ENCODE results near the gene NOX4. TPM values are rescaled to one million over a fixed set of nuclear protein-coding genes. Genes with fewer than 3 reads are reported as not detected.

The NOX4 gene
- total and polyA plus RNA-seq, 9 of the 15 experiments (the other 6 are each of a cell fraction or from before 2014, with no cell fraction given), result not detected

GRCh38 chr11:89521294-89521693, 30.1 kb upstream of the NOX4 start (continued):
- TF ChIP-seq NELFE (IDR thresholded peaks at IDR 0.05; ENCODE audit: insufficient read depth, insufficient read length) (no peak), ZNF347 (CRISPR knock-in tag; IDR thresholded peaks at IDR 0.05; ENCODE audit: low read depth) (no peak)

GRCh38 chr11:89516496-89516895, 25.3 kb upstream of the NOX4 start:
- Histone ChIP-seq H2AFZ (ENCODE audit: low read depth, low read length) (no peak overlapping the region), H3K27me3 (ENCODE audit: control insufficient read depth in 2 of 2, insufficient read depth in 2 of 2, low read length in 2 of 2) (no peaks in the 10 kb centered on the region), H3K9me1 (ENCODE audit: control insufficient read depth, insufficient read depth, low read length) (no peaks in the 10 kb centered on the region), H3K27ac (ENCODE audit: extremely low read depth, low read depth, low read length) (no peak overlapping the region), H3K9ac (ENCODE audit: insufficient read depth in 1 of 2, low read depth in 2 of 2, low read length in 2 of 2) (no peak overlapping the region), H4K20me1 (replicated peaks; ENCODE audit: control insufficient read depth, insufficient read depth, low read length) (no peaks in the 10 kb centered on the region), H3K79me2 (ENCODE audit: control insufficient read depth, insufficient read depth, low read length) (no peaks in the 10 kb centered on the region), H3K9me3 (replicated peaks; ENCODE audit: control insufficient read depth, insufficient read depth, low read depth, low read length) (no peaks in the 10 kb centered on the region; the same call in 1 of the 2 replicates), H3K4me1 (replicated peaks in 1 of 2; ENCODE audit: control insufficient read depth in 2 of 2, insufficient read depth in 2 of 2, low read length in 2 of 2) (no peaks in the 10 kb centered on the region), H3K4me2 (ENCODE audit: insufficient read depth, low read length) (no peak overlapping the region), H3K4me3 (no peak overlapping the region), H3K36me3 (ENCODE audit: control insufficient read depth, insufficient read depth, low read length) (no peaks in the 10 kb centered on the region)
- whole genome bisulfite sequencing (ENCODE audit: insufficient coverage, low coverage, missing lambda C conversion rate), result 0% methylated on average over 2 of the region's 2 CpGs
- no peak for TF ChIP-seq STAT5A (IDR thresholded peaks at IDR 0.05; ENCODE audit: borderline replicate concordance, low read length)
- ChIA-PET CTCF (ENCODE audit: low intra/inter-chr PET ratio) (no interaction called here), POLR2A (no interaction called here)
- intact Hi-C loops (cut with micrococcal nuclease) (no loop called here), in situ Hi-C loops (cut with MboI) (no loop called here)
- ATAC-seq, result no peak
- DNase-seq (ENCODE audit: extremely low read depth in 1 of 4, low spot score in 3 of 4), result no peak
- BruUV-seq (replicated peaks), result no TSS peak
- no peak for FAIRE-seq

GRCh38 chr11:89508544-89508943, 17.4 kb upstream of the NOX4 start:
- no peak for FAIRE-seq
- TF ChIP-seq JUN (IDR thresholded peaks at IDR 0.05; ENCODE audit: borderline replicate concordance, low read depth, low read length) (no peak), JUN (CRISPR knock-in tag; IDR thresholded peaks at IDR 0.05; ENCODE audit: borderline replicate concordance) (no peak), HDAC6 (IDR thresholded peaks at IDR 0.05; ENCODE audit: low read depth, low read length) (no peak), ARHGAP35 (IDR thresholded peaks at IDR 0.05; ENCODE audit: partially characterized antibody) (no peak), MYC (IDR thresholded peaks at IDR 0.05; ENCODE audit: low read depth, low read length) (no peak), MYC (CRISPR knock-in tag; IDR thresholded peaks at IDR 0.05; ENCODE audit: borderline replicate concordance, low read depth) (no peak), IFI16 (CRISPR knock-in tag; IDR thresholded peaks at IDR 0.05) (no peak), VEZF1 (CRISPR knock-in tag; IDR thresholded peaks at IDR 0.05) (no peak), RFX1 (IDR thresholded peaks at IDR 0.05) (no peak), TAF1 (IDR thresholded peaks at IDR 0.05; ENCODE audit: control insufficient read depth, extremely low read depth, insufficient read depth, low read length, severe bottlenecking) (no peak), KHSRP (IDR thresholded peaks at IDR 0.05) (no peak), MYNN (IDR thresholded peaks at IDR 0.05) (no peak), MYNN (CRISPR knock-in tag; IDR thresholded peaks at IDR 0.05) (no peak), ZNF764 (CRISPR knock-in tag; IDR thresholded peaks at IDR 0.05; ENCODE audit: low read depth) (no peak)

More at GRCh38 chr11:89508544-89508943, 17.4 kb upstream of the NOX4 start:
- ATAC-seq (no peak), DNase-seq (ENCODE audit: extremely low read depth in 1 of 4, low spot score in 3 of 4) (no peak)
- Histone ChIP-seq H3K4me1 (replicated peaks in 1 of 2; ENCODE audit: control insufficient read depth in 2 of 2, insufficient read depth in 2 of 2, low read length in 2 of 2) (no peaks in the 10 kb centered on the region), H3K4me2 (ENCODE audit: insufficient read depth, low read length) (no peak overlapping the region), H3K79me2 (ENCODE audit: control insufficient read depth, insufficient read depth, low read length) (no peaks in the 10 kb centered on the region), H3K36me3 (ENCODE audit: control insufficient read depth, insufficient read depth, low read length) (no peaks in the 10 kb centered on the region), H3K9me1 (ENCODE audit: control insufficient read depth, insufficient read depth, low read length) (no peaks in the 10 kb centered on the region), H3K4me3 (no peak overlapping the region), H3K9me3 (replicated peaks; ENCODE audit: control insufficient read depth, insufficient read depth, low read depth, low read length) (no peaks in the 10 kb centered on the region; the same call in 1 of the 2 replicates), H3K27me3 (ENCODE audit: control insufficient read depth in 2 of 2, insufficient read depth in 2 of 2, low read length in 2 of 2) (no peaks in the 10 kb centered on the region), H3K9ac (ENCODE audit: insufficient read depth in 1 of 2, low read depth in 2 of 2, low read length in 2 of 2) (no peak overlapping the region), H2AFZ (ENCODE audit: low read depth, low read length) (no peak overlapping the region), H3K27ac (ENCODE audit: extremely low read depth, low read depth, low read length) (no peak overlapping the region), H4K20me1 (replicated peaks; ENCODE audit: control insufficient read depth, insufficient read depth, low read length) (no peaks in the 10 kb centered on the region)
- BruUV-seq (replicated peaks), result no TSS peak
- intact Hi-C loops (cut with micrococcal nuclease) (no loop called here), in situ Hi-C loops (cut with MboI) (no loop called here)
- POLR2A ChIA-PET, result no interaction called here
- 1% methylated on average over 5 of the region's 5 CpGs for WGBS (ENCODE audit: insufficient coverage, low coverage, missing lambda C conversion rate)
- CTCF ChIA-PET (ENCODE audit: low intra/inter-chr PET ratio), result no interaction called here

Measured in K562 (cell line).